H9 (cell line): ENCODE results near the gene MYH7. TPM values are rescaled to one million over a fixed set of nuclear protein-coding genes. Genes with fewer than 3 reads are reported as not detected.

Experiments
- DNase-seq: peaks from one replicate; pipeline ENCODE4 v3.0.0-alpha.2; 2017
- H2AFZ ChIP-seq: one replicate; pipeline ENCODE4 v1.6.1; 2013; ENCODE audit warnings: mild to moderate bottlenecking, low read length, control low read depth, moderate library complexity
- H2AK5ac ChIP-seq: 2 replicates; pipeline ENCODE4 v1.6.1; 2013; ENCODE audit warnings: low read length, control low read depth, mixed read lengths; ENCODE audit not compliant: insufficient read length
- H2BK120ac ChIP-seq: one replicate; pipeline ENCODE4 v1.6.1; 2013; ENCODE audit warnings: low read depth, mild to moderate bottlenecking, low read length, control low read depth, inconsistent platforms; ENCODE audit not compliant: poor library complexity, severe bottlenecking
- H2BK12ac ChIP-seq: 2 replicates; pipeline ENCODE4 v1.6.1; 2013; ENCODE audit warnings: low read length, control low read depth, mixed read lengths, low read depth; ENCODE audit not compliant: insufficient read length
- H2BK15ac ChIP-seq: 2 replicates; pipeline ENCODE4 v1.6.1; 2013; ENCODE audit warnings: low read depth, low read length, control low read depth
- H2BK20ac ChIP-seq: one replicate; pipeline ENCODE4 v1.6.1; 2013; ENCODE audit warnings: low read depth, mild to moderate bottlenecking, low read length, control low read depth, inconsistent platforms; ENCODE audit not compliant: poor library complexity, severe bottlenecking
- H2BK5ac ChIP-seq: 2 replicates; pipeline ENCODE4 v1.6.1; 2013; ENCODE audit warnings: low read length, control low read depth, mixed read lengths; ENCODE audit not compliant: insufficient read length
- H3K14ac ChIP-seq: 2 replicates; pipeline ENCODE4 v1.6.1; 2013; ENCODE audit warnings: low read length, control low read depth; ENCODE audit not compliant: insufficient read depth
- H3K18ac ChIP-seq: 2 replicates; pipeline ENCODE4 v1.6.1; 2013; ENCODE audit warnings: low read depth, mild to moderate bottlenecking, mixed read lengths, low read length, control low read depth; ENCODE audit not compliant: insufficient read length
- H3K23ac ChIP-seq: 2 replicates; pipeline ENCODE4 v1.6.1; 2013; ENCODE audit warnings: low read length, control low read depth, mixed read lengths, low read depth; ENCODE audit not compliant: insufficient read length
- H3K23me2 ChIP-seq: 2 replicates; pipeline ENCODE4 v1.6.1; 2013; ENCODE audit warnings: low read depth, mild to moderate bottlenecking, mixed read lengths, low read length, control low read depth; ENCODE audit not compliant: insufficient read length, poor library complexity, severe bottlenecking
- H3K27ac ChIP-seq: 2 replicates; pipeline ENCODE4 v1.5.1; 2013; ENCODE audit warnings: low read length, control low read depth, mixed read lengths, low read depth; ENCODE audit not compliant: insufficient read length
- H3K27me3 ChIP-seq: 2 replicates; pipeline ENCODE4 v1.6.1; 2013; ENCODE audit warnings: low read length, control low read depth, inconsistent platforms; ENCODE audit not compliant: insufficient read depth
- H3K4ac ChIP-seq: 2 replicates; pipeline ENCODE4 v1.6.1; 2013; ENCODE audit warnings: low read depth, mild to moderate bottlenecking, control low read depth, inconsistent platforms, low read length, moderate library complexity
- H3K4me1 ChIP-seq: 2 replicates; pipeline ENCODE4 v1.6.1; 2013; ENCODE audit warnings: low read length, control low read depth, inconsistent platforms; ENCODE audit not compliant: insufficient read depth
- H3K4me2 ChIP-seq: 2 replicates; pipeline ENCODE4 v1.6.1; 2013; ENCODE audit warnings: low read length, control low read depth, mixed read lengths; ENCODE audit not compliant: insufficient read length, insufficient read depth
- H3K56ac ChIP-seq: 2 replicates; pipeline ENCODE4 v1.6.1; 2013; ENCODE audit warnings: low read depth, mild to moderate bottlenecking, mixed read lengths, low read length, control low read depth; ENCODE audit not compliant: insufficient read length
- H3K79me1 ChIP-seq: 2 replicates; pipeline ENCODE4 v1.6.1; 2013; ENCODE audit warnings: low read depth, mild to moderate bottlenecking, moderate library complexity, low read length, control low read depth, inconsistent platforms; ENCODE audit not compliant: insufficient read depth, poor library complexity, severe bottlenecking
- H3K79me2 ChIP-seq: 2 replicates; pipeline ENCODE4 v1.6.1; 2013; ENCODE audit warnings: low read length, control low read depth, inconsistent platforms; ENCODE audit not compliant: insufficient read depth
- H3K9ac ChIP-seq: 2 replicates; pipeline ENCODE4 v1.6.1; 2013; ENCODE audit warnings: low read length, control low read depth, mixed read lengths; ENCODE audit not compliant: insufficient read length; ENCODE audit errors: extremely low read depth
- H3K9me3 ChIP-seq: one replicate; pipeline ENCODE4 v1.6.1; 2013; ENCODE audit warnings: low read depth, low read length, inconsistent platforms; ENCODE audit not compliant: control insufficient read depth
- H3T11ph ChIP-seq: one replicate; pipeline ENCODE4 v1.6.1; 2013; ENCODE audit warnings: mild to moderate bottlenecking, low read length, control low read depth, inconsistent platforms
- H4K20me1 ChIP-seq: one replicate; pipeline ENCODE4 v1.6.1; 2013; ENCODE audit not compliant: control insufficient read depth, insufficient read length, insufficient read depth
- H4K5ac ChIP-seq: 2 replicates; pipeline ENCODE4 v1.6.1; 2013; ENCODE audit warnings: low read depth, mild to moderate bottlenecking, mixed read lengths, low read length, control low read depth; ENCODE audit not compliant: insufficient read length
- H4K8ac ChIP-seq: replicated peaks from 2 replicates; pipeline ENCODE4 v1.6.1; 2013; ENCODE audit warnings: low read length, control low read depth, mixed read lengths, low read depth; ENCODE audit not compliant: insufficient read length
- H4K91ac ChIP-seq: 2 replicates; pipeline ENCODE4 v1.6.1; 2013; ENCODE audit warnings: low read depth, mild to moderate bottlenecking, moderate library complexity, mixed read lengths, low read length, control low read depth; ENCODE audit not compliant: insufficient read length
- H3K27ac Mint-ChIP-seq, 3 experiments: 2 replicates in 2 of 3; 3 replicates in 1 of 3; pipeline ENCODE4 v1.8.0; 2020 to 2021; ENCODE audit warnings: mixed read lengths in 3 of 3, mild to moderate bottlenecking in 1 of 3, moderate library complexity in 1 of 3
- H3K27me3 Mint-ChIP-seq: 2 replicates; pipeline ENCODE4 v1.8.0; 2021; ENCODE audit warnings: low read depth, mild to moderate bottlenecking, moderate library complexity, mixed read lengths
- H3K36me3 Mint-ChIP-seq, 3 experiments: 2 replicates in 2 of 3; 3 replicates in 1 of 3; pipeline ENCODE4 v1.8.0; 2020 to 2021; ENCODE audit warnings: low read depth in 3 of 3, mixed read lengths in 3 of 3; ENCODE audit not compliant: insufficient read depth in 1 of 3
- H3K4me1 Mint-ChIP-seq, 2 experiments: 2 replicates each; pipeline ENCODE4 v1.8.0; 2020; ENCODE audit warnings: mixed read lengths in 2 of 2
- H3K4me3 Mint-ChIP-seq, 2 experiments: 2 replicates in 1 of 2; 3 replicates in 1 of 2; pipeline ENCODE4 v1.8.0; 2020 to 2021; ENCODE audit warnings: mild to moderate bottlenecking in 2 of 2, mixed read lengths in 2 of 2, moderate library complexity in 1 of 2
- H3K9me3 Mint-ChIP-seq, 2 experiments: 2 replicates in 1 of 2; 3 replicates in 1 of 2; pipeline ENCODE4 v1.8.0; 2020; ENCODE audit warnings: mild to moderate bottlenecking in 2 of 2, mixed read lengths in 2 of 2, moderate library complexity in 1 of 2
- WGBS: extraction: QIAGEN DNeasy Blood & Tissue Kit; methylation state at CpG from one replicate; pipeline ENCODE4 v1.1.7; 2013; ENCODE audit warnings: missing lambda C conversion rate, low lambda C conversion rate, mixed read lengths; ENCODE audit not compliant: insufficient read length; ENCODE audit errors: extremely low coverage; 5-methylcytosine and 5-hydroxymethylcytosine counted together
- total RNA-seq: library from RNA; stranded (reverse); gene quantifications from 2 replicates; pipeline ENCODE4 v1.2.1, GENCODE V29; 2021
- TF ChIP-seq, protein P1 (sequence below): fragments of 200-600 bp; sonication (generic); conservative IDR thresholded peaks from 3 replicates; pipeline ENCODE4 v1.8.0; 2021; ENCODE audit warnings: antibody characterized with exemption, mild to moderate bottlenecking

Gene MYH7
- total RNA-seq, 1 experiment from 2014 or later: not detected

DNA sequence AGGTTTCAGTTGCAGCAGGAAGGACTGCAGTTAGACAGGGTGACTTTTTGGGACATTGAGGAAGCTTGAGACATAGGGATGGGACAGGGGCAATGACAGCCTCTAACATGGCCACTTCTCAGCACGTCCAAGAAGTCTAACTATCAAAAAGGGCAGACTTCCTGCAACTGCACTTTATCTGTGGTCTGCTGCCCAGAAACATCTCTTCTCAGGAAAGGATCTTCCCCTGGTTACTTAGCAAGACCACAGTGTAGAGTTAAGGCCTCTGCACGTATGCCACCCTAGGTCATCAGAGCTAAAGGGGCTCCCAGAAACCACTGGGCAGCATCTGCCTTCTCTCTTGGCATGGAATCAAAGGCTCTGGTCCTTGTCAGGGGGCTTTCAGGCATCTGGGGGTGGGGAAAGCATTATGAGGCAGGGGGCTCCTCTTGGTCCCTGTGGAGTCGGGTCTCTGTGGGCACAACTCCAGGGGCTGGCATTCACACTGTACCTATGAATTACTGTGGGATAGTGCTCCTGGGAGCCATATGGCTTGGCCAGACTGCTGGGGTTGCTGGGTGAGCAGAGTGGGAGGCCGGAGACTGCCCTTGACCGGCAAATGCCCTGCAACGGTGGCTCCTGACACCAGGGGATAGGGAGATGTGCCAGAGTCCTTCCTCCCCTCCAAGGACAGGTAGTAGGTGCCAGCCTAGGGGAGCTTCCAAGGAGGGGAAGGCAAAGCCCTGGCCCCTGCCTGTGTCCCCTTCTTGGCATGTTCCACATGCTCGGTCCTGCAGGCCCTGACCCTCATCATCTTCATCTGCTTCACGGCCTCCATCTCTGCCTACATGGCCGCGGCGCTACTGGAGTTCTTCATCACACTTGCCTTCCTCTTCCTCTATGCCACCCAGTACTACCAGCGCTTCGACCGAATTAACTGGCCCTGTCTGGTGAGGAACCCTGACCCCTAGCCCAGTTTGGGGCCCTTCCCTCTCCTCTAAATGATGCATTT, 57.6 kb downstream of the MYH7 start:
- H3K27ac ChIP-seq: no peak overlapping the region
- no peak overlapping the region for H3K9ac ChIP-seq
- no peaks in the 10 kb centered on the region; the same call in 1 of the 2 replicates for H3K27me3 ChIP-seq
- H3T11ph ChIP-seq: no peak overlapping the region
- Mint-ChIP-seq H3K9me3 (no peaks in the 10 kb centered on the region), H3K27me3 (peaks cover 74% of the 10 kb centered on the region), H3K36me3 (no peaks in the 10 kb centered on the region), H3K27ac (no peak overlapping the region), H3K4me1 (peaks cover 9 to 22% of the 10 kb centered on the region in 2 experiments), H3K4me3 (no peak overlapping the region)
- no peak overlapping the region for H2AFZ ChIP-seq
- H2BK120ac ChIP-seq: no peak overlapping the region
- H3K4ac ChIP-seq: no peak overlapping the region
- no peak overlapping the region for H3K23ac ChIP-seq
- H3K79me2 ChIP-seq: no peaks in the 10 kb centered on the region
- DNase-seq: no peak
- no peak overlapping the region for H3K4me2 ChIP-seq
- H3K14ac ChIP-seq: no peak overlapping the region
- no CpG with 5 or more reads among the region's 14 CpGs for WGBS
- no peak overlapping the region for H2AK5ac ChIP-seq
- H3K23me2 ChIP-seq: no peaks in the 10 kb centered on the region
- H4K5ac ChIP-seq: no peak overlapping the region
- H2BK20ac ChIP-seq: no peak overlapping the region
- no peak overlapping the region for H4K8ac ChIP-seq
- H2BK5ac ChIP-seq: no peak overlapping the region
- no peak overlapping the region for H4K91ac ChIP-seq
- H3K4me1 ChIP-seq: no peaks in the 10 kb centered on the region
- H3K56ac ChIP-seq: no peak overlapping the region
- H3K18ac ChIP-seq: no peak overlapping the region
- H3K79me1 ChIP-seq: no peaks in the 10 kb centered on the region
- no peaks in the 10 kb centered on the region for H3K9me3 ChIP-seq
- no peaks in the 10 kb centered on the region for H4K20me1 ChIP-seq
- TF ChIP-seq, protein P1, sequence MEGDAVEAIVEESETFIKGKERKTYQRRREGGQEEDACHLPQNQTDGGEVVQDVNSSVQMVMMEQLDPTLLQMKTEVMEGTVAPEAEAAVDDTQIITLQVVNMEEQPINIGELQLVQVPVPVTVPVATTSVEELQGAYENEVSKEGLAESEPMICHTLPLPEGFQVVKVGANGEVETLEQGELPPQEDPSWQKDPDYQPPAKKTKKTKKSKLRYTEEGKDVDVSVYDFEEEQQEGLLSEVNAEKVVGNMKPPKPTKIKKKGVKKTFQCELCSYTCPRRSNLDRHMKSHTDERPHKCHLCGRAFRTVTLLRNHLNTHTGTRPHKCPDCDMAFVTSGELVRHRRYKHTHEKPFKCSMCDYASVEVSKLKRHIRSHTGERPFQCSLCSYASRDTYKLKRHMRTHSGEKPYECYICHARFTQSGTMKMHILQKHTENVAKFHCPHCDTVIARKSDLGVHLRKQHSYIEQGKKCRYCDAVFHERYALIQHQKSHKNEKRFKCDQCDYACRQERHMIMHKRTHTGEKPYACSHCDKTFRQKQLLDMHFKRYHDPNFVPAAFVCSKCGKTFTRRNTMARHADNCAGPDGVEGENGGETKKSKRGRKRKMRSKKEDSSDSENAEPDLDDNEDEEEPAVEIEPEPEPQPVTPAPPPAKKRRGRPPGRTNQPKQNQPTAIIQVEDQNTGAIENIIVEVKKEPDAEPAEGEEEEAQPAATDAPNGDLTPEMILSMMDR: no peak
- H2BK15ac ChIP-seq: no peak overlapping the region
- no peak overlapping the region for H2BK12ac ChIP-seq
